Left renal cortex interstitium (tissue), 4 donors: ENCODE measurements around the gene LIMD2. TPM values are rescaled to one million over a fixed set of nuclear protein-coding genes. Genes with fewer than 3 reads are reported as not detected.

Source experiments
- DNase-seq, 4 donors: peaks; one replicate each; pipeline ENCODE4 v3.0.0-alpha.2; 2013; ENCODE audit warnings: low read depth in 4 of 4, low spot score in 2 of 4, missing footprints in 1 of 4
- polyA plus RNA-seq, 4 donors: library from polyadenylated mRNA; unstranded; fragments of 120-200 nt; gene quantifications; one replicate each; pipeline ENCODE4 v1.2.1, GENCODE V29; 2013; ENCODE audit not compliant: insufficient read length in 4 of 4

LIMD2 gene
- polyA plus RNA-seq, 4 donors, result 21.9 to 40.3 (median 31.8) TPM

DNA sequence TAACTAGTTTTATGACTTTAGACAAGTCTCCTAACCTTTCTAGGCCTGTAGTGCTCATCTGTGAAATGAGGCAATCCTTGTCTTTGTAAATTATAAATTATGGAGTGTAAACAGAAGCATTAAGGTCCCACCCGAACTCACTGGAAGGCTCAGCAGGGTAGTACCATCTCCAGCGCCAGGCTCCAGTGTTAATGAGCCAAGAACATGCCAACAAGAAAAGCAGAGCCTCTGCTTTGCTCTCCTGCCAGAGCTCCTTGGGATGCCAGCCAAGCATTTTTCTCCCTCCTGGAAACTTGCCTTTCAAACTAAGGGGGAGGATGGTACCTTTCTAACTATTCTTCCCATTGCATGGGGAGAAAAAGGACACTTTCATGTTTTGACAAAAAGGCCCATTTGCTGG is 14.9 kb downstream of the LIMD2 start:
- no peak for DNase-seq

DNA sequence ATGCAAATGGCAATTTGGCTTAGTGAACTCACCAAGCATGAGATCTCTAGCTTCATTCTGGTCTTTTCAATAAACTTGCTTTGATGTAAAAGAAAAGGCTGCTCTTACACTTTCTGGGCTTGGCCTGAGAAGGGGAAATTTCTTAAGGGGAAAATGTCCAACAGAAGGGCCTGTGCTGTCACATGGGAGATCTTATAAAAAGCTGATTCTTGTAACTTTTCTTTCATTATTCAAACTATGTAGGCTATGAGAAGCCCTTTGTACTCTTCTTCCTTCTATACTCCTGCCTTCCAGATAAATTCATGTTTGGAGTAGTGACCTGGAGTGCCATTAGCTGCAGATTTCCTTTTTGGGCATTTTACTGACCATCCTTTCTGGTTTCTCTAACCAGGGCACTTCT is 16.9 kb downstream of the LIMD2 start:
- no peak for DNase-seq

DNA sequence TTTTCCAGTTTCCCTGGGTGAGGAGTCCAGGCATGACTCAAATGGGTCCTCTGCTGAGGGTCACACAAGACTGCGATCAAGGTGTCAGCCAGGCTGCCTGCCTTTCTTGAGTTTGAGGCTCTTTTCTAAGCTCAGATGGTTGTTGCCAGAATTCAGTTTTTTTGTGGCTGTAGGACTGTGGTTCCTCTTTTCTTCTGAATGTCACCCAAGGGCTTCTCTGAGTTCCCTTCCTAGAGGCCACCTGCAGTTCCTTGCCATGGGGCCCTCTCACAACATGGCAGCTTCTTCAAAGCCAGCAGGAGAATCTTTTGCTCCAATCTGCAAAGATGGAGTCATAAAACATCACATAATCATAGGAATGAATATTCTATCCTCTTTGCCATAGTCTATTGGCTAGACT is 17.5 kb downstream of the LIMD2 start:
- DNase-seq, result no peak

DNA sequence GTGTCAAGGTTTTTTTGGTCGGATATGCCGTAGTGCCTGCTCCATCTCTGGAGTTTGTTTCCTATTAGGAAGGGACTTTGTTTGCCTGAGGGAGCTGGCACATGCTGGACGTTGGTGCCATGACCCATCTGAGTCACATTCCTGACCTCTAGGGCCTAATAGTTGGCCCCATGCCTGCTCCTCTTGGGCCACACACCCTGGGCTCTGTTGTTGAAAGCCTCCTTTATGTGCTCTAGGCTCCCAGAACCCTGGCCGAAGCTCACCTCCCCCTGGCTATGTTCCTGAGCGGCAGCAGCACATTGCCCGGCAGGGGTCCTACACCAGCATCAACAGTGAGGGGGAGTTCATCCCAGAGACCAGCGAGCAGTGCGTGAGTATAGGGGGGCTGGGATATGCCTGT is 18.4 kb downstream of the LIMD2 start:
- DNase-seq, result no peak

DNA sequence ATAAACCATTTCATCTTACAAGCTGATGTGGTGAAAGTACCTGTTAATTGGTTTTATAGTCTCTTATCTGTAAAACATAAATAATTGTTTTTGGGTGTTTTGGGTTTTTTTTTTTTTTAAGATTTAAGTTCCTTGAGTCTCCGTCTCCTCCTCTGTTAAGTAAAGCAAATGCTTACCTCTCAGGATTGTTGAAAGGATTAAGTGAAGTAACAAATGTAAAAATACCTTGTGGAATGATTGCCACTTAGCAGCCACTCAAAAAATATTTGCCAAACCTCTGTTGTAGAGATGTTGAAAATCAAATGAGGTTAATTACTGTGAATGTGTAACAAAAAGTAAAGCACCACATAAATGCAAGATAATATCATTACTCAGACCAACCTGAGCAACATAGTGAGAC is 19.2 kb downstream of the LIMD2 start:
- DNase-seq, result no peak

DNA sequence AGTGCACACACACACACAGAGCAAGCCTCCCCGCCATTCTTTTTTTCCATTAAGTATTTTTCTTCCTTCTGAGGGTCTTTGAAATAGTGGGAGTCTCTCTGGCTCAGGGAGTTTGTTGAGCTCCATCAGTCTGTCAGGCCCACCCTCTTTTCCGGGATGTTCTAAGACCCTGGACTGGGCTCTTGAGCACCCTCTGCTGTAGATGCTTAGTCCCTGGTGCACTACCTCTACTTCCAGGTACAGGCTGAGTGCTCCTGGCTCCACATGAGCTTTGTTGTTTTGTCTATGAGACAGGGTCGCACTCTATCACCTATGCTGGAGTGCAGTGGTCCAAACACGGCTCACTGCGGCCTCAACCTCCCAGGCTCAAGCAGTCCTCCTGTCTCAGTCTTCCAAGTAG is 20.7 kb downstream of the LIMD2 start:
- no peak for DNase-seq

DNA sequence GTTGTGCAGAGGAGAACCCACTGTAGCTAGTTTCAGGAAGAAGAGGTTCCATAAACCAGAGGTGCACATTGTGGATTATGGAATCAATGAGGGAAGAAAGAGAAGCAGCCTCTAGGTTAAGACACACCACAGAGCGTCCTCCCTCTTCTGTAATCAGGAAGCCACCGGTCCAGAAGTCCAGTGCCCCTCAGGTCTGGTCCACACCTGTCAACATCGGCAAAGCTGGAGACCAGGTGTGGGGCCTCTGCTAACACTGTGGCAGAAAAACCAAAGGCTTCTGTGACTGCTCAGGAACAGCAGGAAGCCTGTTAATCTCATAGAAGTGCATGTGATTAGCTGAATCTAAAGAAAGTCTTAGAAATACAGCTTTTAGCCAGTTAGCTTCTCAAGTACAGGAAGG is 23.3 kb downstream of the LIMD2 start:
- DNase-seq, result no peak

DNA sequence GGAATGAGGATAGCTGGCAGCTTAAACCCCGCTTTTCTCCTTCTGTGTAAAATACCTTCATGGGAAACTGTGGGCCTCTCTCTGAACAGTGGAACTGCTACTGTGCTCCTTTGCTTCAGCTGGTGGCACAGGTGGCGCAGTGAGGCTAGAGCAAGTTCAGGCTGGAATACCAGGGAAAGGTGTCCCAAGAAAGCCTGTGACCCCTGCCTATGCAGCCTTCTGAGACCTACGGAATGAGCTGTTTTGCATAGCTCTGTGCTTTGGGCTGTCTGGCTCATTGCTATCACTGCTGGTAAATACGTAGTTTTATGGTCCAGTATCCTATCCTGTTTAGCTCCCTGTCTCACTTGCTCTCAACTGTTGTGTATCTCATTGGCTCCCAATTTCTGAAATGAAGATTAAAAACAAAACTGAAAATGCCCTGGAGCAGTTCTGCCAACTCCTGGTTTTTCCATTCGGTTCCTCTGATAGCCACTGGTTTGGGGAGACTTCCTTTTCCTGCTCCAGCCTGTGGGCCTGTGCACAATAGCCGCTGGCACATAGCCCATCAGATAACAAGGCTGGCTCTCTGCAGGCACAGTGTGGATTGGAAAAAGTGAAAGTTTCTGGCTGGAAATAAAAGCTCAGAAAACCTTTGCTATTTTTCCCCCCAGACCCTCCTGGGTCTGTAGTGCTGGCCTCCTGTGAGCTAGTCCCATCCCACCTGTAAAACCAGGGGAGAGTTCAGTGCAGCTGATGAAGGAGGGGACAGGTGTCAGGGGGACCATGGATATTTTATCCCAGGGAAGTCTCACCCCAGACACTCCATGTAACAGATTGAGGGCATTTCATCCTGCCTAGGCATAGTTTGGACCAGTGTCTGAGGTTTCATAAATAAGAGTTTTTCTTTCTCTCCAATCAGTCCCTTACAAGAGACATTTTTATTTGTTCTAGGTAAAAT is 24.0 kb downstream of the LIMD2 start:
- DNase-seq, result peak in 1 of 4 donors; percentile 37

DNA sequence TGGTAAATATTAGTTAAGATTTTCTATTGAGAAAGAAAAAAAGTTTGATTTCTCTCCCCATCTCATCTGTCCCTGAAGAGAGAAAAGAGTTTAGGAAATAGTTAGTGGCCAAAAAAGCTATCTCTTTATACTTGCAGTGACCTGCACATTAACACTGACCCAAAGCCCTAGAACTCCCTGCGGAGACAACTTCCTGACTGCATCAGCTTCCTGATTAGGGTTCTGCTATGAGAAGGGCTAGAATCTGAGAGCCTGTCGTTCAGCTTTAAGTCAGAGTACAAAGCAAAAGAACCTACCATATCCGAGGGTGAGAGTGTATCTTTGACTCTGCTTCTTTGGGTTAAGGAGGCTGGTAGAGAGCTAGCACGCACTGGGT is 24.7 kb downstream of the LIMD2 start:
- DNase-seq, result no peak

DNA sequence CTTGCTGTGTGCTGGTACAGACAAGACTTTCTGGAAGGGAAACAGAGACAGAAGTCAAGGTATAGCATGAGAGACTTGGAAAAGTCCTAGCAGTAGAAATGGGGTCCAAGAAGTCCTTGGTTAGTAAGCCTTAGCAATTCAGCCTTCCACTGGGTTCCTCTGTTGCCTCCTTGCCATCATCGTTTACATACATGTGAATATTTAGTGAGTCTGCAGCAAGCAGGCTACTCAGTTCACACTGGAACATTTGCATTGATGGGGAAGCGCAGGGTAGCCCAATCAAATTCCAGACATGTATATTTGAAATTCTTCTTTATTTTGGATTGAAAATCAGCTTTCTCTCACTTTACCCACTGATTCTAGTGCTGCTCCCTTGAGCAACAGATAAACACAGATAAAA is 27.1 kb downstream of the LIMD2 start:
- no peak for DNase-seq

DNA sequence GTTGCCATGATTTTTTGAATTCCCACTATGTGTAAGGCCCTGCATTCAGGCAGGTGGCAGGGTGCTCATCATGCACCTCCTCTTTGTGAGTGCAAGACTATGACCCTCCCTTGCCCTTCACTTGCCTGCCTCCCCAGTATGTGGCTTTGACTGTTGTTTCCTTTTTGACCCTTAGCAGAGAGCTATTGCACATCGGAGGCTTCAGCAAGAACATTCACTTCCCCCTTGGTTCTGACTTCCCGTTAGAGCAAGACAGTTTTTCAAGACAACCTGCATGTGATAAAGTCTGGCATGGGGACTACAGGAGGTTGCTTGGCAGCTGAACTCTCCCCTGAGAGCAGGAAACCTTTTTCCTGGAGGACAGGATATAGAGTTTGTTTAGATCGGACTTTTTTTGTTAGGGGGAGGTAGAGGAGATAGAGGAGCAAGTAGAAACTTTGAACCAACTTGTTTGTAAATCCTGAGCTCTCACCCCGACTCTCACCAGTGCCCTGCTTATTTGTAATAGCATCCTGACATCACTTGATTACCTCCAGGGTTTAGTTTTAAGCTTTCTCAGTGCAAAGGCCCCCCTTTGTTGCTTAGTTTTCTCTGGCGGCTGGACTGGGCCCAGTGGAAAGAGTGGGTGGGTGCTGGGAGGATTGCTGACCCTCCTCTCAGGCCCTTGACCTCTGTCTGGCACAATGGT is 34.3 kb downstream of the LIMD2 start:
- no peak for DNase-seq

DNA sequence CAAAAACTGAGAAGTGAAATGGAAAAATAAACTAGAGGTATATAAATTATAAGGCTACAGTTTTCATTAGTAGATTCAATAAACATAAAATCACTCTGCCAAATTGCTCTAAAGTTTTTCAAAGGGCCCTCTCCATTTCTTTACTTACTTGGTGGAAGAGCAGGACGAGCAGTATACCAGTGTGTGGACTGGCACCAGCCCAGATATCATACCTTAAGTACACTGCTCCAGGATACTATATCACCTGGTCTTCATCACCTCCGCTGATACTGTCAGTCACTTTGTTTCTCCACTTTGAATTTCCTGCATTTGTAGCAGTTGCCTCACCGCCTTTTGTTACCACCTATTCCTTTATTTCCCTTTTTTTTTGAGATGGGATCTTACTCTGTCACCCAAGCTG is 40.1 kb downstream of the LIMD2 start:
- no peak for DNase-seq

DNA sequence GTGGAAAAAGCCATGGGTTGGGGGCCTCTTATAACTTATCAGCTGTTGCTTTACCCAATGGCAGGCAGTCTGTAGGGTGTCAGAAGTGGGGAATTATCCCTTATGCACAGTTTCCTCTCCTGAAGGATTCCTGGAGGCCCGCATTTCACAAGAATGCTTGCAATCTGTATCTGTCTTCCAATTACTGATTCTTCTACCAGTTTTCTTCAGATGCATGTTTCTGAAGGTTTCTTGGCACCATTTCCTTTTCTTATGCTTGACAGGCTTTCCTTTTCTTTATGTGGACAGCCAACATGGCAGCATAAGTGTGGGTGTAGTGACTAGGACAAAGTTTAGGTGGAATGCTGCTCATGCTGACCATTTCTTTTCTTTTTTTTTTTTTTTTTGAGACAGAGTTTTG is 41.6 kb downstream of the LIMD2 start:
- no peak for DNase-seq

DNA sequence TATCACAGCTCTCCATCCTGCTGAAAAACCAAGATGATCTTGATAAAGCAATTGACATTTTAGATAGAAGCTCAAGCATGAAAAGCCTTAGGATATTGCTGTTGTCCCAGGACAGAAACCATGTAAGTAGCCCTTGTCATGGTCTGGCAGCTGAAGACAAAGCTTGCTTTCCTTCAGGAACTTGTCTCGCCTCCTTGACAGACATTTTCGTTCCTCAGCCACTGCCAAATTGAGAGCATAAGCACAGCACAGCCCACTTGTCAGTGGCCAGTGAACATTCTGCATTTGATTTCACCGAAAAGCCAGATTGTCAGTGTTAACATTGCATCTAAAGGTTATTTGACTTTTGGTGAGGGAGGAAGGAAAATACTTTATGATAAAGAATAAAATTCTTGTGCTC is 42.1 kb downstream of the LIMD2 start:
- DNase-seq, result no peak

DNA sequence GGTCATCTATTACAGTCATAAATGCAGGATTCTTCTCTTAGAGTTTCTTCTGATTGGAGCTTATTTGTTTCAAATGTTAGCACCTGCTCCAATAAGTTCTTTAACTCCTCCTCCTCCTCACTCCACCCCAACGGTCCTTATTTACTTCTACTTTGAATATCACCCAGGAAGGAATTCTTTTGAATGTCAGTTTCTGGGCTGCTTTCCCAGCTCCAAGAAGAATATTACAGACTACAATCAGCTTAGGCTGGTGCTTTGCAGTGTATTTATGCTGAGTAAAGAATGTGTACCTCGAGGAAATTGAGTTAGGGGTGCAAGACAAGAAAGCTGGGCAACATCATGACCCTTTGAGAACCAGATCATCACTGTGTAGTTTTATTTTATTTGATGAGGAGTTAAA is 46.9 kb downstream of the LIMD2 start:
- DNase-seq, result no peak

DNA sequence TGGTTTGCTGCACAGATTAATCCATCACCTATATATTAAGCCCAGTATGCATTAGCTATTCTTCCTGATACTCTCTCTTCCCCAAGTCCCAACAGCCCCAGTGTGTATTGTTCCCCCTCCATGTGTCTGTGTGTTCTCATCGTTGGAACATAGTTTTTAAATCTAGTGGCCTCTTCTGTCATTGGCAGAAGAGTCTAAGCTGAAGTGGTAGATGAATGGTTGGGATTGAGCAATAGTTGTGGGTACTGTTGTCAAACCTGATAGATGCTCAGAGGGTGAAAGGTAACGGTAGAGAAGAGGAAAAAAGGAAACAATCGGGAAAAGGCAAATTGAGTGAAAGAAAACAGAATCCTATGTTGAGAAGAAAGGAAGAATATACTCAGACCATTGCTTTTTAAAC is 47.8 kb downstream of the LIMD2 start:
- DNase-seq, result no peak

DNA sequence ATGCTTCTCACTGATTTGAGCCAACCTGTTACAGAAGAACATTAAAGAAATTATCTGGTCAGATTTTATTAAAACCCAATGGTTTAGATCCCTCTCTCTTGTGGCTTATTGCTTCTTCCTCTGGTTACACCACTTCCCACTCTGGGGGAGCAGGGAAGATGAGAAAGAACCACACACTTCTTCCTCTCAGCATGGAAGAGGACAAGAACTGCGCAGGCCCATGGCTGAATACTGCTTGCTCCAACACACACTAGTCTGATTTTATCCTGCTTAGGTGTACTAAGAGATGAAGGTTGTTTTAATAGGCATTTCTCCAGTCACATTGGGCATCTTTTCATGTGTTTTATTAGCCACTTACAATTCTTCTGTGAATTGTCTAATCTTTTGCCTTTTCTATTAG is 50.1 kb downstream of the LIMD2 start:
- no peak for DNase-seq

DNA sequence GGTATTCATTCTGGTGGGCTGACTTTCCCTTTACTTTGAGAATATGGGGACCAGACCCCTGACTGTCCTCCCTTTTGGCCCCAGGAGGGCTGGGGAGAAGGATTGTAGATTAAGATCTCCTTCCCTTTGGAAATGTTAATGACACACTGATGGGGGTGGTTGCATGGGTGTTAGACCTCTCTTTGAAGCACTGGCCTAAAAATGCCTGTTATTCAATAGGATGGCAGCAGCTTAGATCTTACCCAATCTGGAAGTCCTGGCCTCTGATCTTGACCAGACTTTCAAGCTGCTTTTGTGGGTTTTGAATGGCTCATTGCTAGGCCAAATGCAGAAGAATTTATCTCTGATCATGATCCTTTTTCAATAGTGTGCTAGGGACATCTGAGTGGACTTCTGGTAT is 52.0 kb downstream of the LIMD2 start:
- no peak for DNase-seq

DNA sequence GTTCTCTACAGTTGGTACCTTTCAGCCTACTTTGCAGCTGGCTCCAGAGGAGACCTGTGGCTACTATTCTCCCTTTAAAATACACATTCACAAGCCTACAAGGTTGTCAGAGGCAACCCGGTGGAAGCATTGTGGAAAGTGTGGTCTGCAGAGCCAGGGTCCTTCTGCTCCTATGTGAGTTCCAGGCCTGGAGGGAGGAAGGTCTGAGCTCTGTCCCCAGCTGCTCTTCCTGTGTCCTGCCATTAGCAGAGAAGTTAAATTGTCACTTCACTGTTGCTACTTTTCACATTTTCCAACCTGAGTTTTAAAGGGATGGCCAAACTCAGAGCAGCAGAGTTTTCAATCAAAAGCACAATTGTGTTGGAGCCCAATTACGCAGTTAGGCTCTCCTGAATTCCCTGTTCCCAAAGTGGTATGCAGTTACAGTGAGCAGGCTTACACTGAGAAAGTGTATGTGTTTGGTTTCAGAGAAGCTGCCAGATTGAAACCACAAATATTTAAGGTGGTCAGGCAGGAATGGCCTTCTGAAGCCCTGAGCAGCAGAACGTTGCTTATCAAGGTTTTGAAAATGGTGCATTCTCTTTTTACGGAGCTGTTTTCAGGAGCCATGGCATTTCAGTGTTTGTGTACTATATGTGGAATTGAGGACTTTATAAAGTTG is 52.7 kb downstream of the LIMD2 start:
- DNase-seq, result no peak

DNA sequence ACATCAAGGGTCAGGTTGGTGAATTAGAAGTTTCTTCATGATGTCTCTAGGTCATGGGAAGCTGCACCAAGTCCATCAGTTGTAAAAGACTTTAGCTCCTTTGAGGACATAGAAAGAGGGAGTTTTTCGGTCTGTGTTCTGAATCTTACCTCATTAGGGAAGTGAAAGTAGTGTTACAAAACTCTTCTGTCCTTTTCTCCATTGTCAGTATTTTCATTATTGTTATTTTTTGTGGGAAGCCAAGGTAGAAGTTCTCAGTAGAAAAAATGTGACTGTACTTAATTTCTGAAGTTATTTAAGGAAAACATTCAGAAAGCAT is 53.5 kb downstream of the LIMD2 start:
- DNase-seq, result no peak
